HG03066 (cell line): Measurements from ENCODE around the gene EIF5A2.
"Not testable (repeated sequence)": the region's sequence is repeated elsewhere in the genome, so short reads cannot be mapped to it uniquely, and the experiment has no call there.

Experiments used
- ATAC-seq: cut with Tn5 transposase; IDR thresholded peaks from one replicate; pipeline ENCODE4 v1.9.1; 2021; ENCODE audit warnings: low read depth; ENCODE audit not compliant: unreplicated experiment

The EIF5A2 gene

DNA sequence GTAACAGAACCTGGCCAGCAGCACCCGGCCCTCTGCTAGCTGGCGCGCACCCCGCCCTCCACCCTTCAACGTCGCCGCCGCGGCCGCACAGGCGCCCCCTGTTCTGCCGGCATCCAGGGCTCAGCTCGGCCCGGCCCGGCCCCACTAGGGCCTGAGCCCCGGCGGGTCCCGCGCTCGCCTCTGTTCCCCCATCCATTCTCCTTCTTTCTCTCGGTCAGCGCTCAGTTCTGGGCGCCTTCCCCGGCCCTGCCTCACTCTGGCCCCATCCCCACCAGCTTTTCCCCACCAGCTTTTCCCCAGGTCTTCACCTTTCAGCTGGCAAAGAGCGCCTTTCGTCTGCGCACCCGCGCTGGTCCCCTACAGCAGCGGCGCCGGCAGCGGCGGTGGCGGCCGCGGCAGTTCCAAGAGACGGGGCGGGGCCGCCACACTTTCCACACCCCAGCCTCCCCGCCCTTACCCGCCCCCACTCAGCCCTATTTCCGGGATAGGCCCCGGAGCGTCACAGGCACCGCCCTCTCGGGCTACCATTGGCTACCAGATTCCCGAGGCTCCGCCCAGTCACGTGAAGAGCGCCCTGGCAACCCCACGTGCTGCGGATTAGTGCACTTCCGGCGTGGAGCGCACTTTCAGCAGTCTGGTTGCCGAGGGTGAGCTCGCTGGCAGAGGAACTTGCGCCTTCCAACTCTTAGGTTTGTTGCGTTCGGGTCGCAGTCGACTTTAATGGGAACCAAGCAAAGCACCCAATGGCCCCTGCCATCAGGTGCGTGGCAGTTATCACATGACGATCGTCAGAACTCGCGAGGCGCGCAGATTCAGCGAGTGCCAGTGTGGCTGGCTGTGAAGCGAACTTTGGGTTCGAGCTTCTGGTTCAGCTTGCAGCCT lies at the start of gene EIF5A2:
Gene EIF5A2, minus strand, starts transcription at position 403 of the 882 bp plus-strand sequence. CDS start 831 bp downstream, outside the sequence.
- peak; percentile 83 for ATAC-seq

- ATAC-seq: no peak
These were observed 48.2 kb upstream of the EIF5A2 start for GRCh38 chr3:170956647-170957046.

GRCh38 chr3:170953736-170954135 lies 45.3 kb upstream of the EIF5A2 start:
- no peak for ATAC-seq

GRCh38 chr3:170953229-170953628 lies 44.8 kb upstream of the EIF5A2 start:
- ATAC-seq: no peak

DNA sequence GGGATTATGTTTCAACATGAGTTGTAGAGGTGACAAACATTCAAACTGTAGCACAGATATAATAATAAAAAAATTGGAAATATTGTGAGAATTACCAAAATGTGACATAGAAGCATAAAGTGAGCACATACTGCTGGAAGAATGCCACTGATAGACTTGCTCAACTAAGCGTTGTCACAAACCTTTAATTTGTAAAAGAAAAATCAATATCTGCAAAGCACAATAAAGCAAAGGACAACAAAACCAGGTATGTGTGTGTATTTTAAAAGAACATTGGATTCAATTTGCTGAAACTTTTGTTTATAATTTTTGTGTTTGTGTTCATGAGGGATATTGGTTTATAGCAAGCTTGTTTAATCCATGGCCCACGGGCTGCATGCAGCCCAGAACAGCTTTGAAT lies 40.8 kb upstream of the EIF5A2 start:
- ATAC-seq: no peak

DNA sequence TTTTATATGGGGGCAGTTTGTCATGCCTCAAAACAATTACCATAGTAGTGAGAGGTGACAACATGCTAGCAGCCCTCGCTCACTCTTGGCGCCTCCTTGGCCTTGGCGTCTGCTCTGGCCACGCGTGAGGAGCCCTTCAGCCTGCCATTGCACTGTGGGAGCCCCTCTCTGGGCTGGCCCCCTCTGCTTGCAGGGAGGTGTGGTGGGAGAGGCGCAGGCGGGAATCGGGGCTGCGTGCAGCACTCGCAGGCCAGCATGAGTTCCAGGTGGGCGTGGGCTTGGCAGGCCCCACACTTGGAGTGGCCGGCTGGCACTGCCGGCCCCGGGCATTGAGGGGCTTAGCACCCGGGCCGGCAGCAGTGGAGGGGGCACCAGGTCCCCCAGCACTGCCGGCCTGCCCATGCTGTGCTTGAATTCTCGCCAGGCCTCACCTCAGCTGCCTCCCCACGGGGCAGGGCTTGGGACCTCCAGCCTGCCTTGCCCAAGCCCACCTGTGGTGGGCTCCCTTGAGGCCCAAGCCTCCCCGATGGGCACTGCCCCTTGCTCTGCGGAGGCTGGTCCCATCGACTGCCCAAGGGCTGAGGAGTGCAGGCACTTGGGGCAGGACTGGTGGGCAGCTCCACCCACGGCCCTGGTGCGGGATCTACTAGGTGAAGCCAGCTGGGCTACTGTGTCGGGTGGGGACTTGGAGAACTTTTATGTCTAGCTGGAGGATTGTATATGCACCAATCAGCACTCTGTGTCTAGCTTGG lies 38.8 kb upstream of the EIF5A2 start:
- ATAC-seq: no peak

DNA sequence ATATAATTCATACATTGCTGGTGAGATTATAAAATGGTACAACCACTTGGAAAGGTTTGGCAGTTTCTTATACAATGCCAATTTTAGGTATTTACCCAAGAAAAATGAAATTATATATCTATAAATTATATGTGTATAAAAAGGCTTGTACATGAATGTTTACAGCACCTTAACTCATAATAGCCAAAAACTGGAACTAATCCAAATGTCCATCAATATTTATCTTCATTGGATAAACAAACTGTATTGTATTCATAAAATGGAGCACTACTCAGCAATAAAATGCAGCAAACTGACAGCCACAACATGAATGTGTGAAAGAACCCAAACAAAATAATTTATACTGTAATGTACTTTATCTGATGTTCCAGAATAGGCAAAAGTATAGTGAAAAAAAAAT lies 33.6 kb upstream of the EIF5A2 start:
- no peak for ATAC-seq

DNA sequence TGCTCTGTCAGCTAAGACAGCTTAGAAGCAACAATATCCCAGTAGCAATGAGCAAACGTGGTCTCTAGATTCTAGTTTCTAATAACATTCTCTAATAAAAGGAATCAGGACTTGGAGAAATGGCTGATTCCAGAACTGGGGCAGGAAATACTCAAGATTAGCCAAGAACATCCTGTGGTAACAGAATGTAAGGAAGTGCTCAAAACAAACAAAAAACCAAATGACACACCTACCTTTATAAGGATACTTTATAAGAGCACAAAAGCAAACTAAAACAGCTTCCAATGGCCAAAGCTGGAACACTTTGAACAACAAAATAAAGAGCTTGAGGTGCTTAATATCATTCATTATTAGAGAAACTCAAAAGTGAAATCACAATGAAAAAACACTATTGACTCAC lies 33.1 kb upstream of the EIF5A2 start:
- no peak for ATAC-seq

DNA sequence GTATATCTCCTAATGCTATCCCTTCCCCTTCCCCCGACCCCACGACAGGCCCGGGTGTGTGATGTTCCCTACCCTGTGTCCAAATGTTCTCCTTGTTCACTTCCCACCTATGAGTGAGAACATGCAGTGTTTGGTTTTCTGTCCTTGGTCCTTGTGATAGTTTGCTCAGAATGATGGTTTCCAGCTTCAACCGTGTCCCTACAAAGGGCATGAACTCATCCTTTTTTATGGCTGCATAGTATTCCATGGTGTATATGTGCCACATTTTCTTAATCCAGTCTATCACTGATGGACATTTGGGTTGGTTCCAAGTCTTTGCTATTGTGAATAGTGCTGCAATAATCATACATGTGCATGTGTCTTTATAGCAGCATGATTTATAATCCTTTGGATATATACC lies 24.6 kb upstream of the EIF5A2 start:
- not testable (repeated sequence) for ATAC-seq

- not testable (repeated sequence) for ATAC-seq
These were observed 15.1 kb upstream of the EIF5A2 start for GRCh38 chr3:170923553-170923952.

- no peak for ATAC-seq
These were observed 10.3 kb upstream of the EIF5A2 start for GRCh38 chr3:170918715-170919114.

DNA sequence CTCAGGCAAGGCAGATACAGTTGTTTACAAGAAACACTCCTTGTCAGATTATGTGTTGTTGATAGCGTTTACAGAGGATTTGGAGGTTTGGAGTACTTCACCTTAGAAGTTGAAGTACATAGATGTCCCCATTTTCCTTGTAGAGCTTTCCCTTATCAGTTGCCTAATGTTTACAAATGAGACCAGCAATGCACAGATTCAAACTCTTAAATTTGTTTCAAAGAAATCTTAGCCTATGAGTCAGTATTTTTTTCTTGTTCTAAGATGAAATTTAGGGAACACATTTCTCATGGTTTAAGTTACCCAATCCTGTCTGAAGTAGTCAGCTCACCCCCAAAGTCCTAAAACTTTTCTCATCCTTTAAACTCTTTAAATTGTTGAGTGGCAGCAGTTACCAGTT lies 6.3 kb upstream of the EIF5A2 start:
- ATAC-seq: no peak

GRCh38 chr3:170914212-170914611 lies 5.8 kb upstream of the EIF5A2 start:
- no peak for ATAC-seq

GRCh38 chr3:170911051-170911450 lies 2.6 kb upstream of the EIF5A2 start:
- no peak for ATAC-seq

DNA sequence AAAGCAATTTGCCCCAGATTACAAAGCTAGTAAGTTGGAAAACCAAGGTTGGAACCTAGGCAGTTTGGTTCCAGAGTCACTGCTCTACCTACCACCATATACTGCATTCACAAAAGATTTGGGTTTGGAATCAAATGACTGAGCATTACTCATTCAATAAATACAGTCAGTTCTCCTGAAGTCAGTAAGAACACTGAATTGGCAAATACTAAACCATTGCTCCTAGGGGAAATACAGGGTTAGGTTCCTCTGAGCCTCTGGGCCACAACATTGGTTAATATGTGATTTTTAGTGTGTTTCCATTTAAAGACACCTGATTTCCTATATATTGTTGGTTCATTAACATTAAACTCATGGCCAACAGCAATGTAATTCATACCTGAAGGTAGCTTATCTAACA lies 2.1 kb upstream of the EIF5A2 start:
- no peak for ATAC-seq

- ATAC-seq: no peak
These were observed 879 bp upstream of the EIF5A2 start for GRCh38 chr3:170909129-170909903.

GRCh38 chr3:170907637-170908234 lies 701 bp downstream of the EIF5A2 start:
- ATAC-seq: peak; percentile 12

DNA sequence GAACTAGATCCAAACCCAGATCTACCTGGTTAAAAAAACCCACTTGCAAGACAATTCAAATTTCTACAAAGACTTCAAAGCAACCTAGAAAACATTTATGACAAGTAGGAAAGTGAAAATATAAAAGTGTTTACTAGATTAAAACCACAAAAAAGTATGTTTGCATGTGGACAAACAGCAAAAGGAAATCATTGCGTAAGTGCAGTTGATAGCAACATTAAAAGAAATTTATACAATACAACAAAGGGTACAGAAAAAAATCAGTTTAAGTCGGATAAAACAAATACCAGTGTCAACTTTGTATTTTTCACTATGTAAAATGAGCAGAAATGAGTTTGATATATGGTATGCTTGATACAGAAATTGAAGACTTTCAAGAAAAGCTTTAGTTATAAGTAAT lies 2.6 kb downstream of the EIF5A2 start:
- ATAC-seq: no peak

DNA sequence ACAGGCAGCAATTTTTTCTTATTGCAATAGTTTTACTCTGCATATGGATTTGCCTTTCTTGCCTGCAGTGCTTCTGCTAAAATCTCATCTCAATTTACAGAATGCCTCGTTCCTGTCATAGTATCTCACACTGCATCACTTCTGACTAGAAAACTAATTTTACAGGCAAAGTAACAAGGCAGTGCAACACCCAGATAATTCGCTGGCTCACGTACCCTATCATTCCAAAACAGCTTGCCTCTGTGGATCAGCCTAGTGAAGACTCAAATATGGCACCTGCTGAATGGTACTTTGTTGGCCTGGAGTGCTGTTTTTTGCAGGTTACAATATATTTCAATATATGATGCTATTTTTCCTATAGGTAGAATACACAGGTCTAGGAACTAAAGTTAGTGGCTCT lies 5.3 kb downstream of the EIF5A2 start:
- ATAC-seq: no peak

DNA sequence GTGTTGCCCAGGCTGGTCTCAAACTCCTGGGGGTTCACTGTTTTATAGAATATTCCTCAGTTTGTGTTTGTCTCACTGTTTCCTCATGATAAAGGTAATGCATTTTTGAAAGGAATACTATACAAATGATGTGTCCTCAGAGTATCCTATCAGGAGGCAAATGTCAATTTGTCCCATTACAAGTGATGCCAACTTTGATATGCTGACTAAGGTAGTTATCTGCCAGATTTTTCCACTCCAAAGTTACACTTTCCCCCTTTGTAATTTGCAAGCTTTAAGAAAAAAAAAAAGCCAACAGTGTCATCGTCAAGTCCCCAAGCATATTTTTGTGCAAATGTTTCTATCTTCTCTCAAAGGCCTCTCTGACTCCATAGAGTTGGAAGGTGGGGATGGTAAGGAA lies 9.0 kb downstream of the EIF5A2 start:
- no peak for ATAC-seq

DNA sequence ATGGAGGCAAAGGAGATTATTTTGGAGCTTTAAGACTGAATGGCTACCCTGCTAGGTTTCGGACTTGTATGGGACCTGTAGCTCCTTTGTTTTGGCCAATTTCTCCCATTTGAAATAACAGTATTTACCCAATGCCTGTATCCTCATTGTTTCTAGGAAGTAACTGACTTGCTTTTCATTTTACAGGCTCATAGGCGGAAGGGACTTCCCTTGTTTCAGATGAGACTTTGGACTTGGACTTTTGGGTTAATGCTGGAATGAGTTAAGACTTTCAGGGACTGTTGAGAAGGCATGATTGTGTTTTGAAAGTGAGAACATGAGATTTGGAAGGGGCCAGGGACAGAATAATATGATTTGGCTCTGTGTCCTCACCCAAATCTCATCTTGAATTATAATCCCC lies 10.5 kb downstream of the EIF5A2 start:
- no peak for ATAC-seq
